Breast epithelium (tissue), 3 donors: Measurements from ENCODE around the gene TAF15.

ENCODE experiments used
- CTCF ChIP-seq, 3 donors: fragments of 450-650 bp; IDR thresholded peaks; one replicate each; pipeline ENCODE4 v1.5.1; 2016 to 2017; ENCODE audit warnings: antibody characterized with exemption in 3 of 3, mild to moderate bottlenecking in 3 of 3, moderate library complexity in 3 of 3
- POLR2AphosphoS5 ChIP-seq, 3 donors: sonication (generic); formaldehyde crosslinking; IDR thresholded peaks; one replicate each; pipeline ENCODE4 v1.6.1; 2017; ENCODE audit warnings: antibody characterized with exemption in 3 of 3

- no peak for TF ChIP-seq CTCF (IDR thresholded peaks at IDR 0.05)
- no peak for TF ChIP-seq POLR2AphosphoS5 (IDR thresholded peaks at IDR 0.05)
Measured at GRCh38 chr17:35846055-35846809, 36.9 kb downstream of the TAF15 start.
